ENCODE results near the gene TRIOBP.
"Not testable (repeated sequence)": the region's sequence is repeated elsewhere in the genome, so short reads cannot be mapped to it uniquely, and the experiment has no call there.

- TF ChIP-seq CTCF (IDR thresholded peaks at IDR 0.05; ENCODE audit: extremely low read depth in 1 of 2, insufficient read depth in 1 of 2, low read depth in 1 of 2, low read length in 2 of 2); POLR2AphosphoS5 (IDR thresholded peaks at IDR 0.05; ENCODE audit: insufficient read depth, low read depth, low read length); EZH2 (IDR thresholded peaks at IDR 0.05; ENCODE audit: borderline replicate concordance, low read depth, low read length, severe bottlenecking); MAX (IDR thresholded peaks at IDR 0.05; ENCODE audit: insufficient read depth, insufficient read length); POLR2A (IDR thresholded peaks at IDR 0.05; ENCODE audit: low read depth, low read length); FOS (IDR thresholded peaks at IDR 0.05; ENCODE audit: borderline replicate concordance, insufficient read depth, low read length); MYC (IDR thresholded peaks at IDR 0.05; ENCODE audit: low read depth, low read length); JUN (IDR thresholded peaks at IDR 0.05; ENCODE audit: borderline replicate concordance, insufficient read depth, insufficient read length, low read depth); GATA2 (IDR thresholded peaks at IDR 0.05; ENCODE audit: insufficient read depth, insufficient read length, low read depth, low read length): not testable (repeated sequence)
Measured at GRCh38 chr22:37694131-37694530, 2.7 kb upstream of the TRIOBP start.

All from endothelial cell of umbilical vein (primary cell).